Measurements from ENCODE around the gene ZNF582.

DNA sequence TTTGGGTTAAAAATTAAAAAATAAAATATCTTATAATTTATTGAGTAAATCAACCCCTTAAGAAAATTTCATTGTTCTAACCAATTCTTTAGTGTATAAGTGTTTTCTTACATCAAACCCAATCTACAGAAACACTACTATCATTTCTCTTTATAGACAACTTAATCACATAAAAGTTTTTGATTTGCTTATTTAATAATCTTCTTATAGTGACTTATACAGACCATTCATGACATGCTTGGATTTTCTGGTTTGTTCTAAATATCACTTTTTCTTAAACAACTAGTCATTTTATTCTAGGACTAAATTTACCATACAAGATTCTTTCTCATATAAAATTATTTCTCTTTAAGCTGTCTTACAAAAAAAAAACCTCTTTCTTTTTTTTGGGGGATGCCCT is 51.4 kb downstream of the ZNF582 start:
- TF ChIP-seq CTCF (IDR thresholded peaks at IDR 0.05 in 4 of 5, conservative IDR thresholded peaks at IDR 0.05 in 1 of 5) = no peak
- TF ChIP-seq POLR2A (IDR thresholded peaks at IDR 0.05) = no peak

All from gastrocnemius medialis (tissue), 4 donors.